GM12873 (cell line): ENCODE data around the gene DGLUCY.

ENCODE experiments used
- TF ChIP-seq, protein P1 (sequence below): IDR thresholded peaks from 2 replicates; pipeline ENCODE4 v1.5.1; 2012; ENCODE audit warnings: low read depth, mild to moderate bottlenecking, moderate library complexity, low read length, control low read depth; ENCODE audit not compliant: insufficient read depth; ENCODE audit errors: missing control alignments

The DGLUCY gene

DNA sequence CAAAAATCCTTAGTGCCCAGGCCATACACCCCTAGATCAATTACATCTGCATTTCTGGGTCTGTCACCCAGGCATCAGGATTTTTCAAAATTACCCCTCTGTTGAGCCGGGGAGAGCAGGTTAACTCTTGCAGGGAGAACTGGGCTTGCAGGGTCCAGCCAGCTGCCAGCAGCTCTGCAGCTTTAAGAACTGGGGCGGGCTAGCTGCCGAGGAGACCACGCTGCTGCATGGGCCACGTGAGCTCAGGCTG is at the start of gene DGLUCY:
TSS of gene DGLUCY (plus strand) at position 245 of the 250 bp plus-strand sequence. CDS start 46,222 bp downstream, outside the sequence.
- TF ChIP-seq, protein P1, sequence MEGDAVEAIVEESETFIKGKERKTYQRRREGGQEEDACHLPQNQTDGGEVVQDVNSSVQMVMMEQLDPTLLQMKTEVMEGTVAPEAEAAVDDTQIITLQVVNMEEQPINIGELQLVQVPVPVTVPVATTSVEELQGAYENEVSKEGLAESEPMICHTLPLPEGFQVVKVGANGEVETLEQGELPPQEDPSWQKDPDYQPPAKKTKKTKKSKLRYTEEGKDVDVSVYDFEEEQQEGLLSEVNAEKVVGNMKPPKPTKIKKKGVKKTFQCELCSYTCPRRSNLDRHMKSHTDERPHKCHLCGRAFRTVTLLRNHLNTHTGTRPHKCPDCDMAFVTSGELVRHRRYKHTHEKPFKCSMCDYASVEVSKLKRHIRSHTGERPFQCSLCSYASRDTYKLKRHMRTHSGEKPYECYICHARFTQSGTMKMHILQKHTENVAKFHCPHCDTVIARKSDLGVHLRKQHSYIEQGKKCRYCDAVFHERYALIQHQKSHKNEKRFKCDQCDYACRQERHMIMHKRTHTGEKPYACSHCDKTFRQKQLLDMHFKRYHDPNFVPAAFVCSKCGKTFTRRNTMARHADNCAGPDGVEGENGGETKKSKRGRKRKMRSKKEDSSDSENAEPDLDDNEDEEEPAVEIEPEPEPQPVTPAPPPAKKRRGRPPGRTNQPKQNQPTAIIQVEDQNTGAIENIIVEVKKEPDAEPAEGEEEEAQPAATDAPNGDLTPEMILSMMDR = no peak

DNA sequence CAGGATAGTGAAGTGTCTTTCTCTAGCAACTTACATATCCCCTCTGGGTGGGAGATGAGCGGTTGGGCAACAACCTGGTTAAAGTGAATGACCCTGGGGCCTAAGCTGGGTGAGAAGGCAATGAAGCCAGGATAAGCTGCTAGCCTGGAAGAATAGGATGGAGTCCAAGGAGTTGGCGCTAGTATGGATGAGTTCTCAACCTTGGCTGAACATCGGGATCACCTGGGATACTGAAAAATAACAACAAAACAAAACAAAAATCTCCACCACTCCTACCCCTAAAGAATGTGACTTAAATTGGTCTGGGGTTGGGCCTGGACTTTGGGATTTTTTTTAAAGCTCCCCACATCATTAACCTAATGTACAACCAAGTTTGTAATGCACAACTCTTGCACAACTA is 48.6 kb upstream of the DGLUCY start:
- TF ChIP-seq, protein P1 = no peak

GRCh38 chr14:91067186-91067585 is 46.7 kb upstream of the DGLUCY start:
- TF ChIP-seq, protein P1 = no peak

GRCh38 chr14:91068642-91069041 is 45.2 kb upstream of the DGLUCY start:
- TF ChIP-seq, protein P1 = no peak

- TF ChIP-seq, protein P1 = no peak
Observed at GRCh38 chr14:91070572-91070971, 43.3 kb upstream of the DGLUCY start.

DNA sequence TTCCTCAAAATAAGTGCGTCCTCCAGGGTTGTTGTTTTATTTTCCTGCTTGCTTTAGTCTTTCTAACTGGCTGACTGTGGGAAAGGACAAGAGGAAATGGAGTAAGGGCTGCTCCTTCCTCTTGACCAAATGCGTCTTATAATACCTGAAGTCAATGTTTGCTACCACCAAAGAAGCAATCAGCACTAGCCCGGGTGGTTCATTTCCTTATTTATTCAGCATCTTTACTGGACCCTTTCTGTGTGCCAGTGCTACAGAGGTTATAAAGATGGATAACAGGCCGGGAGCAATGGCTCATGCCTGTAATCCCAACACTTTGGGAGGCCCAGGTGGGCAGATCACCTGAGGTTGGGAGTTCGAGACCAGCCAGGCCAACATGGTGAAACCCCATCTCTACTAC is 38.3 kb upstream of the DGLUCY start:
- TF ChIP-seq, protein P1 = no peak

DNA sequence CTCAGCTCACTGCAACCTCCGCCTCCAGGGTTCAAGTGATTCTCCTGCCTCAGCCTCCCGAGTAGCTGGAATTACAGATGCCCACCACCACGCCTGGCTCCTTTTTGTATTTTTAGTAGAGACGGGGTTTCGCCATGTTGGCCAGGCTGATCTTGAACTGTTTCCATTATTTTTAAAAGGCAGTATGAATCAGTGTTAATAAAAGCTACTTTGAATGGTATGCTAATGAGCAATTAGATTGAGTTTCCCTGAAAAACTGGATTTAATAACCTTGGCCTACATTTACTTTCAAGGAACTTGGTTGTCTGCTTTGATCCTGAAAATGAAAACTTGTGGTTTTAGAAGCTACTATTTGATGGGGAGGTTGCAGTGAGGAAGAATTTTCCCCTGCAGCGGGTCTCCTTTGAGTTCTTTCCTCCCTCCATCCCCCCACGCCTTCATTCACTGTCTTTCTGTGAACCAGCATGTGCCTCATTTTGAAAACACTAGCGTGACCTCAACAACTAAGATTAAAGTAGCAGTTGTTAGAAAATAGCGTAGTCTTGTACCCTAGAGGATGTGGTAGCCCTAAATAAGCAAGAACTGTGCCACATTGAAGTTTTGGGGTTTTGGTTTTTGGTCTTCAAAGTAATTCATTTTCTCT is 35.7 kb upstream of the DGLUCY start:
- TF ChIP-seq, protein P1 = no peak

DNA sequence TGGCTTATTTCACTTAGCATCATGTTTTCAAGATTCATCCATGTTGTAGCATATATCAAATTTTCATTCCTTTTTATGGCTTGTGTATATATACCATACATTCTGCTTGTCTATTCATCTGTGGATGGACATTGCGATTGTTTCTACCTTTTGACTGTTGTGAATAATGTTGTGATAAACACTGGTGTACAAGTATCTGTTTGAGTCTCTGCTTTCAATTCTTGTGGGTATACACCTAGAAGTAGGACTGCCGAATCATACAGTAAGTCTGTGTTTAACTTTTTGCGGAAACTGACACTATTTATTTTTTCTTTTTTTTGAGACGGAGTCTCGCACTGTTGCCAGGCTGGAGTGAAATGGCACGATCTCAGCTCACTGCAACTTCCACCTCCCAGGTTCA is 33.8 kb upstream of the DGLUCY start:
- TF ChIP-seq, protein P1 = no peak
